HG02763 (cell line): ENCODE data around the gene SHANK1.
A peak's percentile ranks its signal among the peaks of the same experiment; 100 is the strongest.

ENCODE experiments used
- ATAC-seq: cut with Tn5 transposase; IDR thresholded peaks from one replicate; pipeline ENCODE4 v1.9.1; 2021; ENCODE audit warnings: mild to moderate bottlenecking, moderate library complexity; ENCODE audit not compliant: unreplicated experiment

Gene SHANK1

DNA sequence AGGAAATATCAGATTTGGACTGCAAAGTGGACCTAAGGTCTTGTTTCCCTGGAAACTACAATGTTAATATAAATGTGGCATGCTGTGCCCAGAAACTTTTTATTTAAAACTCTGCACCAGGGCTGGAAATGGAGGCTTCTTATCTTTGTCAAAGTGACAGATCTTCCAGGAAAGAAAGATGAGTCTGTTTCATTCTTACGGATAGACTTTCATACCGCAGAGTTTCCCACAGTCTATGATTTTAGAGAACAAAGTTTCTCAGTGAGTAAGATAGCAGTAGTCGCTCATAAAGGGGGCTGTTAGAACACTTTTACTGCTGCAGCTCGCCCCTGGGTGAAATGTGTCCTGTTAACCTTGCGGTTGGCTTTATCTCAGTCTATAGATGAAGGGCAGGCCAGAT, 10.3 kb upstream of the SHANK1 start:
- no peak for ATAC-seq

GRCh38 chr19:50728084-50728737, 8.6 kb upstream of the SHANK1 start:
- no peak for ATAC-seq

DNA sequence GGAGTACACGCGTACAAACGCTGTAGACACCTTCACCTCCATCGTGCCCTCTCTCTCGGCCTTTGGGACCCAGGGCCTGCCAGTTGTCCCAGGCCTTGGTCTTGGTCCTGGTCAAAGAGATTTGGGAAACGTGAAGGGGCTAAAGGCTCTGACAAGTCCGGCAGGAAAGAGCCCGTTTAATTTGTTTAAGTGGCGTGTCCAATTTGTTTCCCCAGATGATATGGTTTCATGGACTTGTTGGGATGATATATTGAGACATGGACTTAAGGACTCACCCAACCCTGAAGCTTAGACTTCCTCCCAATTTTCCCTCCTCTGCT, 6.3 kb upstream of the SHANK1 start:
- ATAC-seq: no peak

DNA sequence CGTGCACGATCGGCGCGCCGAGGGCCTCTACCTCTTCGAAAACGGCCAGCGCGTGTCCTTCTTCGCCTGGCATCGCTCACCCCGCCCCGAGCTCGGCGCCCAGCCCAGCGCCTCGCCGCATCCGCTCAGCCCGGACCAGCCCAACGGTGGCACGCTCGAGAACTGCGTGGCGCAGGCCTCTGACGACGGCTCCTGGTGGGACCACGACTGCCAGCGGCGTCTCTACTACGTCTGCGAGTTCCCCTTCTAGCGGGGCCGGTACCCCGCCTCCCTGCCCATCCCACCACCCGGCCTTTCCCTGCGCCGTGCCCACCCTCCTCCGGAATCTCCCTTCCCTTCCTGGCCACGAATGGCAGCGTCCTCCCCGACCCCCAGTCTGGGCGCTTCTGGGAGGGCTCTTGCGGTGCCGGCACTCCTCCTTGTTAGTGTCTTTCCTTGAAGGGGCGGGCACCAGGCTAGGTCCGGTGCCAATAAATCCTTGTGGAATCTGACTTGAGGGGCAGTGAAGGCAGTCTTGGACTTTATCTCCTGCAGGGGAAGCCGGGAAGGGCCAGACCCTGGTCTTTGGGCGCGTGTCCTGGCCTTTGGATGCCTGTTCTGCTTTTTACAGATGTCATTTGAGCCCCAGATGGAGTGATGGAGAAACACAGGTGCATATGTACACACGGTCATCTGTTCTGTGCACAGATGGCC, 5.8 kb upstream of the SHANK1 start:
- ATAC-seq: no peak

GRCh38 chr19:50724522-50725217, 5.1 kb upstream of the SHANK1 start:
- ATAC-seq: peak; percentile 78

DNA sequence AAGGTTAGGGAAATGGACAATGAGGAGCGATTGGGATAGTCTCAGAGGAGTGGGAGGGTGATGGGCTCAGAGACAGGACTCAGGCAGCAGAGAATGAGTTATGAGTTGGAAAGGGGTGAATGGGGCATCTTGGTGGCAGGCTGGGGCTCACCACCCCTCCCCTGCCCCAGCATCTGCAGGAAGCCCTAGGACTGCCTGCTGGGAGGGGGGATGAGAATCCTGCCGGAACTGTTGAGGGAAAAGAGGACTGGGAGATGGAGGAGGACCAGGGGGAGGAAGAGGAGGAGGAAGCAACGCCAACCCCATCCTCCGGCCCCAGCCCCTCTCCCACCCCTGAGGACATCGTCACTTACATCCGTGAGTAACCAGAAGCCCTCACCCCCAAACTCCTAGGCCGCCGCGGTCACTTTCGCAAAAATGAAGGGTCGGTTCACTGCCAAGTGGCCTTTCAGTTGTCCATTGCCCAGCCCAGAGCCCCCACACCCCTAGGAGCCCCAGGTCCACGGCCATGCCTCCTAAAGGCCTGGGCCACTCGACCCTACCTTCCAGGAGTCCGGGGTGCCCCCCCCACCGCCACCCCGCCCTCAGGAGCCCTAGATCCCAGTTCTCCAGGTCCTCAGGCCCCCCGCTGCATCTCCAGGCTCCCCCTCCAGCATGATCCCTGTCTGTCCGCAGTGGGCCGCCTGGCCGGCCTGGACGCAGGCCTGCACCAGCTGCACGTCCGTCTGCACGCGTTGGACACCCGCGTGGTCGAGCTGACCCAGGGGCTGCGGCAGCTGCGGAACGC, 4.3 kb upstream of the SHANK1 start:
- ATAC-seq: no peak

GRCh38 chr19:50723069-50723468, 3.5 kb upstream of the SHANK1 start, which contains the start of gene CLEC11A:
TSS of gene CLEC11A (plus strand) at chr19:50723364. CDS start at chr19:50723526, 162 bp downstream.
- ATAC-seq: no peak

DNA sequence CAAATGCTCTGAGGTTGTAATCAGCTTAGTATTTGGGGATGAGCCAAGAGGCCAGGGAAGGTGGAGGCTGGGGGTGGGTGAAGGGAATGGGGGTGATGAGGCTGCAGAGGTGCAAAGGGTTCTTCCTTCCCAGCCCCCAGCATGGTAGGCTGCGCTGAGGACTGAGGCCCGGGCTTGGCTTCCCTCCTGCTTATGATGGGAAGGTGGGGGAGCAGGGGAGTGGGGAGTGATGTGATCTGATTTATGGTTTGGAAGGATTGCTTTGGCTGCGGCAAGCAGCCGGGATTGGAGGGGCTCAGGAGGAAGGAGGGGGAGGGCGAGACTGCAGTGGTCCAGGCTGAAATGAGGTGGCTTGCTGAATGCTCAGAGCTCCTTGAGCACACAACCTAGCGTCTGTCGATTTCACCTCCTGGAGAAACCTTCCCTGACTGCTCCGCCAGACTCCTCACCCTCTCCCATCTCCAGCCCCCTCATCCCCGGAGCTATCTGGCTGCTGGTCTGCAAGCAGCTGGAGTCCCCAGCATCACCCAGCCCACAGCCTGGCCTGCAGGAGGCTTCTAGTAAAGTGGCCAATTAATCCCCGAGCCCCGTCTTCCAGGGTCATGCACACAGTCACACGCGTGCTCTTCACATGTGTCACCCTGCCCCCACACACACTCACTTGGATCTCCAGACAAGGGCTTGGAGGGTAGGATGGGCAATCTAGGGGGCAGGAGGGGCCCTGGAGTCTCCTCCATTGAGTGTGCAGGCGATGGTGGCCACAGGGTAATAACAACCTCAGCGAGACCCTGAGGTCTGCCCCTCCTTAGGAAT, 2.8 kb upstream of the SHANK1 start:
- no peak for ATAC-seq

DNA sequence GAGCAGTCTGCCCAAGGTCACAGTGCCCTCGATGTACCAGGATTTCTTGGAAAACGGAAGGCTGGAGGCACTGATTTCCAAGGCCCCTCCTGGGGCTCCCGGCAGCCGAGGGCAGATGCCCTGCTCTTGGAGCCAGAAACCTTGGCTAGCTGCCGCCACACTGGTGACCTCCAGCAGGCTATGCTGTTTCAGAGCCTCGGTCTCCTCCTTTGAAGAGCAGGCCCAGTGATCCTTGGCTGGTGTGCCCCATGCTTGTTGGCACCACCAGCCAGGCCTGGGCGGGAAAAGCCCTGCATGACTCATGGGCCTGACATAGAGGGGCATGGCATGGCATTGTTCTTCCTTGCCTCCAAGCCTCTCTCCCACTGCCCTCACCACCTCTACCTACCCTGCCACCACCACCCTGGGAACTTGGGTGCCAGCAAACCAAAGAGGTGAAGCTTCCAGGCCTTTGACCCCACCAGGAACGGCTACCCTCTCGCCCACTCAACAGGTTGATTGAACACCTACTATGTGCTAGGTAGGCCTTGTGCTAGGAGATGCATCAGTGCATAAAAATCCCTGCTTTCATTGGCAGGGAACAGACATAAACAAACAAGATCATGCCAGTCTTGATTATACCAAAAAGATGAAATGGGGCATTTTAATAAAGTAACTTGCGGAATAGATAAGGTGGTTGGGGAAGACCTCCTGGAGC, 2.0 kb upstream of the SHANK1 start:
- no peak for ATAC-seq

DNA sequence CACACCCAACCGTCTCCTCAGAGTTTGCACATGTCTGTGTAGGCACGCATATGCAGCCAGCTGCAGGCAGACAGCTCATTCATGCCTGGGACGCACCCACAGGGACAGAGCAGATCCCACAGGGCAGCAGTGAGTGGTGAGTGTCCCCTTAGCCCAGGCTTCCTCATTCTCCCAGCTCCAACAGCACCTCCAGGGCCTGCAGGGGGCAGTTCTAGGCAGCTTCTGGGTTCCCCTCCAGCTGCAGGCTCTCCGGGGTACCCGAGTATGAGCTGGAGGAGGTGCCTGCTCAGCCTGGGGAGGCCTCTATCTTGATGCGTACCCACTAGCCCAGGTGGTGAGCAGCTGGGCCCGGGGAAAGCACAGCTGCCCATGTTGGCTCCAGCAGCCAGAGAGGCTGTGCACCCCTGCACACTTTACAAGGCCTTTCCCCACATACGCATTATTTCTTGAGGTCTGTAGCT, 1.3 kb upstream of the SHANK1 start:
- no peak for ATAC-seq

GRCh38 chr19:50720181-50720920, 749 bp upstream of the SHANK1 start:
- ATAC-seq: no peak

DNA sequence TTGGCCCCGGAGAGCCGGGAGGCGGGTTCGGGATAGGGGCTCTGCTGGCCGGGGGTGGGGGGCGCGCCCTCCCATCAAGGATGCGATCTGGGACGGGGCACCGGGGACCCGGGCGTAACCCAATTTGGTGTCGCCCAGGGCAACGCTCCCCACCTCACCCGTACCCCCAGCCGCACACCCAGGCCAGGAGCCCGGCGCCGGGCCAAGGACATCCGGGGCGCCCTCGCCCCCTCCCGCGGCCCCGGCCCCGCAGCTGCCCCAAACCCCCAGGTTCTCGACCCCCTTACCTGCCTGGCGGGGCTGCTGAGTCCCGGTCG, 525 bp downstream of the SHANK1 start:
- no peak for ATAC-seq

DNA sequence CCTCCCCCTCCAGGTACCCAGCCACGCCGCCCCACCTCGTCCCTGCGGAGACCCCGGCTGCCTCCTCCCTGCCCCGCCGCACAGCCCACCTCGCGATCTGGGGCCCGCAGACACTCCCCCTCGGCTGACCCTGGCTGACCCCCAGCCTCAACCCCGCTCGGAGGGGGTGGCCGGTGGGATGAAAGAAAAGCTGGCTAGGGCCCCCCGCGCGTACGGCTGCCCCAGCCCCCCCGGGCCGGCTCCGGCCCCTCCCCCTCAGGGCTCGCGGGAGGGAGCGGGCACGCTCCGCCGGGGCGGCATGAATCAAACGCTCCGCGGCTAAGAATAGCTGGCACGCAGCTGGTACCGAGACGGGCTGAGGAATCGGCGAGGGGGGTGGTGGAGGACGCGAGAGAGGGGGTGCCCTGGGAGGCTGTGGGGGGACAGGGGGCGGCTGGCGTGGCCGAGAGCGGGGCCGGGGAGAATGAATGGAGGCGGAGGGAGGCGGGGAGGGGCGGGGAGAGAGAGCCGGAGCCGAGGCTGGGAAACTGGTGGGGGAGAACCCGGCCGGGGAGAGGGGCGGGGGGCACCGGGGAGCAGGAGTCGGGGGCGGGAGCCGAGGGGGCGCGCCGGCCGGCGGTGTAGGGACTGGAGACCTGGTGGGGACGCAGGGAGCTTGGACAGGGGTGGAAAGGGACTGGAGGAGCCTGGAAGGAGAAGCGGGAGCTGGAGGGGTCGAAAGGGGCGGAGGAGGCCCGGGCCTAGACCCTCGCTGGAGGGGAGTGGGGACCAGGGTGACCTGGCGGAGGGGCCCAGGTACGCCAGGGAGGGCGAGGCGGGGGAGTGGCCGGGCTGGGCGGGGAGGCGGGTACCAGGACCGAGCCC, 1.1 kb downstream of the SHANK1 start:
- ATAC-seq: no peak

GRCh38 chr19:50717891-50718254, 1.7 kb downstream of the SHANK1 start:
- ATAC-seq: no peak

DNA sequence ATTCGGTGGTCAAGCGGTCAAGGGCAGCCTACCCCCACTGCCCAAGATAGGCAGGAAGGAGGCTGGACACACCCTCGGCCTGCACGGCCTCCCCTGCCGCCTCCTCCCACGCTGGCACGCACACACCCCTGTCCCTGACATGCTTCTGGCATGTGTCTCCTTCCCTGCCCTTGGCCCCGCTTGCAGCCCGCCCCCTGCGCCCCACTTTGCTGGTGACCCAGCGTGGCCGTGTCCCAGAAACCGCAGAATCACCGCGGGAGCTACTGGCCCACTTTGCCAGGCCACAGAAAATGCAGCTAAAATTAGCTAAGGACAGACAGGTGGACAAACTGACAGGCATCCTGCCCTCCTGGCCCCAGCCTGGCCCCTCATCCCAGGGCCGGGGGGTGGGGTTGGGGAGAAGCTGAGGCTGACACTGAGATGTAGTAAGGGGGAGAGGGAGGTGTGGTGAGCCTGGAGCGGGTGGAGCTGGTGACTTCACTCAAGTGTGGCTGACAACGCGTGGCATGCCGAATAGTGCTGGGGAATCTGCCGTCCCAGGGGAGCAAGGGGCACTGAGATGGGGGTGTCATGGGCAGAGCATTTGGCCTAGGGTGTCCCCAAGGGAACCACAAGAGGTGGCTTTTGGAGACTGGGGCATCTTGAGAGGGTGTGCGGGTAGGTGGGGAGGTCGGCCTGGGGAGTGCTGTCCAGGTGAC, 2.4 kb downstream of the SHANK1 start:
- no peak for ATAC-seq

- no peak for ATAC-seq
Observed at GRCh38 chr19:50716178-50717025, 3.2 kb downstream of the SHANK1 start.
